GM19351 (cell line): ENCODE measurements around the gene BEND3.
"Not testable (repeated sequence)": the region's sequence is repeated elsewhere in the genome, so short reads cannot be mapped to it uniquely, and the experiment has no call there.

Experiments
- ATAC-seq: cut with Tn5 transposase; IDR thresholded peaks from one replicate; pipeline ENCODE4 v1.9.1; 2021; ENCODE audit warnings: mild to moderate bottlenecking, moderate library complexity; ENCODE audit not compliant: unreplicated experiment

Gene BEND3

GRCh38 chr6:107114926-107115694 is at the start of gene BEND3:
Gene BEND3 (minus strand): TSS chr6:107115515. CDS start chr6:107099285, 16,230 bp downstream.
- peak; percentile 20 for ATAC-seq

GRCh38 chr6:107164299-107164698 is 49.0 kb upstream of the BEND3 start:
- ATAC-seq, result not testable (repeated sequence)

GRCh38 chr6:107161521-107161920 is 46.2 kb upstream of the BEND3 start:
- ATAC-seq, result no peak

- ATAC-seq, result no peak
These were observed 41.3 kb upstream of the BEND3 start for GRCh38 chr6:107156617-107157016.

- ATAC-seq, result no peak
These were observed 39.5 kb upstream of the BEND3 start for GRCh38 chr6:107154801-107155160.

- no peak for ATAC-seq
These were observed 39.0 kb upstream of the BEND3 start for GRCh38 chr6:107154131-107154800.

- no peak for ATAC-seq
These were observed 37.5 kb upstream of the BEND3 start for GRCh38 chr6:107152638-107153430.

- ATAC-seq, result no peak
These were observed 29.4 kb upstream of the BEND3 start for GRCh38 chr6:107144666-107145065.

GRCh38 chr6:107144014-107144413 is 28.7 kb upstream of the BEND3 start:
- ATAC-seq, result no peak

GRCh38 chr6:107140581-107140980 is 25.3 kb upstream of the BEND3 start:
- ATAC-seq, result no peak

GRCh38 chr6:107136324-107136723 is 21.0 kb upstream of the BEND3 start:
- not testable (repeated sequence) for ATAC-seq

GRCh38 chr6:107135048-107135680 is 19.8 kb upstream of the BEND3 start:
- ATAC-seq, result not testable (repeated sequence)

GRCh38 chr6:107132330-107132954 is 17.1 kb upstream of the BEND3 start:
- no peak for ATAC-seq

- ATAC-seq, result no peak
These were observed 14.1 kb upstream of the BEND3 start for GRCh38 chr6:107129370-107129925.

- ATAC-seq, result no peak
These were observed 13.3 kb upstream of the BEND3 start for GRCh38 chr6:107128577-107128976.

- no peak for ATAC-seq
These were observed 12.9 kb upstream of the BEND3 start for GRCh38 chr6:107128175-107128574.

GRCh38 chr6:107125771-107126170 is 10.5 kb upstream of the BEND3 start:
- no peak for ATAC-seq

GRCh38 chr6:107124934-107125348 is 9.6 kb upstream of the BEND3 start:
- peak; percentile 69 for ATAC-seq

- no peak for ATAC-seq
These were observed 8.2 kb upstream of the BEND3 start for GRCh38 chr6:107123501-107123900.

GRCh38 chr6:107122748-107123147 is 7.4 kb upstream of the BEND3 start:
- no peak for ATAC-seq
